Stomach (tissue), 9 donors: ENCODE measurements around the gene MYL7. TPM values are rescaled to one million over a fixed set of nuclear protein-coding genes. Genes with fewer than 3 reads are reported as not detected.

Experiments
- DNase-seq, 2 donors: peaks; one replicate each; pipeline versions ENCODE4 v3.0.0 to v3.0.0-alpha.2; 2013 to 2019
- H3K27ac ChIP-seq, 5 donors: fragments of 200-600 bp in 4 of 5; sonication (generic) in 4 of 5; one replicate each; pipeline ENCODE4 v1.5.1; 2013 to 2019; ENCODE audit warnings: mild to moderate bottlenecking in 1 of 5, moderate library complexity in 1 of 5
- H3K27me3 ChIP-seq, 3 donors: fragments of 200-600 bp; sonication (generic); one replicate each; pipeline ENCODE4 v1.5.1; 2017 to 2019; ENCODE audit warnings: mixed run types in 1 of 3
- H3K36me3 ChIP-seq, 4 donors: fragments of 200-600 bp; sonication (generic); 1 replicate in 3 of 4; 2 replicates in 1 of 4; pipeline ENCODE4 v1.5.1; 2016 to 2019
- H3K4me1 ChIP-seq, 4 donors: fragments of 200-600 bp; sonication (generic); one replicate each; pipeline ENCODE4 v1.5.1; 2016 to 2019
- H3K4me3 ChIP-seq, 4 donors: fragments of 200-600 bp; sonication (generic) in 3 of 4; one replicate each; pipeline ENCODE4 v1.5.1; 2016 to 2019; ENCODE audit warnings: mild to moderate bottlenecking in 1 of 4
- H3K9me3 ChIP-seq, 4 donors: fragments of 200-600 bp; sonication (generic); one replicate each; pipeline ENCODE4 v1.5.1; 2016 to 2019
- CTCF ChIP-seq, 7 experiments: fragments of 450-650 bp in 4 of 7; fragments of 200-600 bp in 3 of 7; sonication (generic) in 3 of 7; IDR thresholded peaks; one replicate each; pipeline ENCODE4 v1.5.1; 2016 to 2019; ENCODE audit warnings: antibody characterized with exemption in 7 of 7, control low read depth in 2 of 7, mild to moderate bottlenecking in 1 of 7
- EP300 ChIP-seq: sonication (generic); formaldehyde crosslinking; IDR thresholded peaks from one replicate; pipeline ENCODE4 v1.6.1; 2017; ENCODE audit warnings: antibody characterized with exemption
- POLR2A ChIP-seq, 4 donors: fragments of 450-650 bp; IDR thresholded peaks; one replicate each; pipeline ENCODE4 v1.6.1; 2016; ENCODE audit warnings: antibody characterized with exemption in 4 of 4, control low read depth in 2 of 4, mild to moderate bottlenecking in 1 of 4, moderate library complexity in 1 of 4
- POLR2AphosphoS5 ChIP-seq, 3 donors: sonication (generic); formaldehyde crosslinking; IDR thresholded peaks; one replicate each; pipeline ENCODE4 v1.6.1; 2016; ENCODE audit warnings: antibody characterized with exemption in 3 of 3
- WGBS, 5 donors: extraction: QIAGEN DNeasy Blood & Tissue Kit in 3 of 5; methylation state at CpG; one replicate each; pipeline versions ENCODE4 v1.1.5 to v1.1.7; 2013 to 2018; 5-methylcytosine and 5-hydroxymethylcytosine counted together
- intact Hi-C: fragments of 100-400 bp; cut with DNase I; formaldehyde crosslinking; loops from one replicate; pipeline ENCODE4 v1.15.1; 2023; ENCODE audit warnings: low total_unique reads
- polyA plus RNA-seq, 3 donors: library from polyadenylated mRNA; stranded (reverse); fragments of 200-250 nt; gene quantifications; one replicate each; pipeline ENCODE4 v1.2.3, GENCODE V29; 2013
- total RNA-seq, 5 donors: library from RNA; depleted of rRNA; stranded (reverse); fragments of >200 nt; gene quantifications; one replicate each; pipeline versions ENCODE4 v1.1.0 to v1.2.3, GENCODE V29; 2014 to 2016
- donor health status: healthy with polysubstance abuse.
- donor health status: Bipolar disorder and iron deficiency.
- donor health status: healthy.

Gene MYL7
- total and polyA plus RNA-seq, 8 donors: 2.2 TPM; not detected in 7

- peaks cover 0 to 28% (median 14%) of the 10 kb centered on the region in 3 donors for H3K27me3 ChIP-seq
- no peak overlapping the region for H3K27ac ChIP-seq
- WGBS, 5 donors: 61 to 75% (median 63%) methylated on average over 21 to 31 of the region's 31 CpGs
- intact Hi-C loops: no loop called here
- H3K9me3 ChIP-seq: no peaks in the 10 kb centered on the region
- TF ChIP-seq POLR2AphosphoS5 (IDR thresholded peaks at IDR 0.05): no peak
- no peaks in the 10 kb centered on the region for H3K36me3 ChIP-seq
- H3K4me3 ChIP-seq: peak overlapping the region in 3 of 4 donors; percentile 42 to 50 (median 50)
- H3K4me1 ChIP-seq: peaks cover 19 to 23% (median 20%) of the 10 kb centered on the region in 4 donors
- DNase-seq: no peak
Measured at GRCh38 chr7:44144968-44145478, 3.9 kb upstream of the MYL7 start.

DNA sequence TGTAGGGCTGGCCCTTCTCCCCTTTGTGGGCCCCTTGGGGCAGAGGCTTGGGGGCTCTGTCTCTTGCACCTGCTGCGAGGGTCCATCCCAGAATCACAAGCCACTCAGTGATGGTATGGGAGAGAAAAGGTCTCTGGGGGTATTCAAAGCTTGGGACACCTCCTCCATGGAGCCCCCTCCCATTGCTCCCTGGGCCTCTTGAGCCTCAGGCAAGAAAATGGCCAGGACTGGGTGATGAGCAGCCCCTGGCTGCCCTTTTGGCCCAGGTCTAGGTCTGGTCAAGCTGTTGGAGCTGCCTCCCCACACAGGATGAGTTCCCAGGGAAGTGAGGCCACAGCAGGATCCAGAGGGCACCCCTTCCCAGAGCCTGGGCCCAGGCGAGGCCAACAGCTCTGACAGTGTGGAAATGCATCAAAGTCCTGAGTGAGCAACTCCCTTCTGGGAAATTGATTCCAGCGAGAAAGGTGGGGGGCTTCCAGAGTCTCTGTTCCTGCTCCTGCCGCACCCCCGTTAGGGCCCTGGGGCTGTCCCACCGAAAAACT, 3.4 kb upstream of the MYL7 start:
- no peak for DNase-seq
- intact Hi-C loops: no loop called here
- Histone ChIP-seq H3K27ac (no peak overlapping the region), H3K9me3 (no peaks in the 10 kb centered on the region), H3K4me1 (peaks cover 19 to 23% (median 20%) of the 10 kb centered on the region in 4 donors), H3K4me3 (no peak overlapping the region), H3K27me3 (peaks cover 0 to 28% (median 14%) of the 10 kb centered on the region in 3 donors), H3K36me3 (no peaks in the 10 kb centered on the region)
- TF ChIP-seq POLR2A (IDR thresholded peaks at IDR 0.05): no peak
- 83 to 100% (median 93%) methylated on average over 1 to 6 of the region's 6 CpGs for whole genome bisulfite sequencing, 5 donors

- DNase-seq: no peak
- H3K9me3 ChIP-seq: no peaks in the 10 kb centered on the region
- WGBS, 5 donors: 73 to 87% (median 78%) methylated on average over 6 of the region's 6 CpGs
- no peak overlapping the region for H3K4me3 ChIP-seq
- H3K4me1 ChIP-seq: peaks cover 19 to 23% (median 20%) of the 10 kb centered on the region in 4 donors
- no peak overlapping the region for H3K27ac ChIP-seq
- no peaks in the 10 kb centered on the region for H3K36me3 ChIP-seq
- peaks cover 0 to 28% (median 14%) of the 10 kb centered on the region in 3 donors for H3K27me3 ChIP-seq
- intact Hi-C loops: no loop called here
- TF ChIP-seq POLR2A (IDR thresholded peaks at IDR 0.05) (no peak), POLR2AphosphoS5 (IDR thresholded peaks at IDR 0.05) (no peak), EP300 (no peak), CTCF (IDR thresholded peaks at IDR 0.05) (no peak)
Measured at GRCh38 chr7:44143646-44144250, 2.6 kb upstream of the MYL7 start.

GRCh38 chr7:44142028-44142427, 896 bp upstream of the MYL7 start:
- Histone ChIP-seq H3K27ac (no peak overlapping the region), H3K36me3 (no peaks in the 10 kb centered on the region), H3K27me3 (peaks cover 0 to 28% (median 14%) of the 10 kb centered on the region in 3 donors), H3K4me1 (peaks cover 19 to 21% (median 19%) of the 10 kb centered on the region in 4 donors), H3K9me3 (no peaks in the 10 kb centered on the region), H3K4me3 (no peak overlapping the region)
- intact Hi-C loops: no loop called here
- 93 to 100% (median 96%) methylated on average over 4 of the region's 4 CpGs; no CpG with 5 or more reads in 1 of the 5 donors for WGBS, 5 donors
- DNase-seq: no peak
- TF ChIP-seq CTCF (IDR thresholded peaks at IDR 0.05) (no peak), POLR2A (IDR thresholded peaks at IDR 0.05) (no peak), POLR2AphosphoS5 (IDR thresholded peaks at IDR 0.05) (no peak), EP300 (no peak)

GRCh38 chr7:44140341-44140740, 791 bp downstream of the MYL7 start:
- H3K27ac ChIP-seq: no peak overlapping the region
- H3K4me3 ChIP-seq: no peak overlapping the region
- intact Hi-C loops: no loop called here

More at GRCh38 chr7:44140341-44140740, 791 bp downstream of the MYL7 start:
- H3K36me3 ChIP-seq: no peaks in the 10 kb centered on the region
- DNase-seq: no peak
- no peaks in the 10 kb centered on the region for H3K9me3 ChIP-seq
- TF ChIP-seq CTCF (IDR thresholded peaks at IDR 0.05) (no peak), POLR2A (IDR thresholded peaks at IDR 0.05) (no peak), EP300 (no peak), POLR2AphosphoS5 (IDR thresholded peaks at IDR 0.05) (no peak)
- peaks cover 0 to 13% (median 4%) of the 10 kb centered on the region in 3 donors for H3K27me3 ChIP-seq
- WGBS, 5 donors: 79 to 89% (median 82%) methylated on average over 7 to 10 of the region's 10 CpGs
- H3K4me1 ChIP-seq: peaks cover 3 to 6% (median 4%) of the 10 kb centered on the region in 4 donors
